HG02798 (cell line): ENCODE results near the gene MRPS24.
"Not testable (repeated sequence)": the region's sequence is repeated elsewhere in the genome, so short reads cannot be mapped to it uniquely, and the experiment has no call there.

ENCODE experiments used
- ATAC-seq: cut with Tn5 transposase; IDR thresholded peaks from one replicate; pipeline ENCODE4 v1.9.1; 2021; ENCODE audit warnings: mild to moderate bottlenecking; ENCODE audit not compliant: unreplicated experiment, poor library complexity

MRPS24 gene

DNA sequence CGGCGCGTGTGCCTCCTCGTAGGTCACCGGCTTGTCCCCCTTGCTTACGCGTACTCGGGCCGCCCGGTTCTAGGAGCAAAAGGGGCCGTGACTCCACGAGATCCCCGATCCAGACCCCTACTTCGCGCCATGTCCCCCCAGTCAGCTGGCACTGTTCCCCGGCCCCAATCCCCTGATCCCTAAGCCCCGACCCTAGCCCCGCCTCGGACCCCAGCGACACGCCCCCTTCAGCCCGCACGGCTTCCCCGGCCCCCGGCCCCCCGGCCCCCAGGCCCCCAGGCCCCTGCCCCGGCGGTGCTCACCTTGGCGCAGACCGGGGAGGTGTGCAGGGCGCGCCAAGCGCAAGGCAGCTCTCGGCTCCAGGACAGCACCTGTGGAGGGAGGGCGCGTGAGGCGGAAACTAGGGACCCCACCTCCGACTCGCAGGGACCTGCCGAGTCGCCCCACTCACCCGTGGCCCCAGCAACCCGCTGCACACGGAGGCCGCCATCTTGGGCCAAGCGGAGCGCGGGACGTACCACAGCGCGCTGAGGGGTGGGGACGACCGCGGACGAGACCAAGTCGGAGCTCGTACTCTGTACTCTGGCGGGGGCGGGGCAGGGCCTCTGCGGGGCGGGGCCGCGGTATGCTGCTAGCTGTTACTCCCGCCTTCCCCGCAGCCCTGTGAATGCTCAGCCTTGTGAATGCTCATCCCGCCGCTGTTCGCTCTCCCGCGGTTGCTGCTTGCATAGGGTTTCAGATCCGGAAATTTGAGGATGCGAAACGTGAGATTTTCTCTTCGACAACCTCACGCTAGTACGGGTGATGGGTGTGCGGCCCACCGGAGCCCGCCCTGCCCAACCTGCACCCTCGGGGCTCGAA, at the start of gene MRPS24:
MRPS24 (minus strand) TSS at position 512 of the 861 bp plus-strand sequence; CDS start at position 490, 22 bp downstream.
- ATAC-seq = peak; percentile 91

DNA sequence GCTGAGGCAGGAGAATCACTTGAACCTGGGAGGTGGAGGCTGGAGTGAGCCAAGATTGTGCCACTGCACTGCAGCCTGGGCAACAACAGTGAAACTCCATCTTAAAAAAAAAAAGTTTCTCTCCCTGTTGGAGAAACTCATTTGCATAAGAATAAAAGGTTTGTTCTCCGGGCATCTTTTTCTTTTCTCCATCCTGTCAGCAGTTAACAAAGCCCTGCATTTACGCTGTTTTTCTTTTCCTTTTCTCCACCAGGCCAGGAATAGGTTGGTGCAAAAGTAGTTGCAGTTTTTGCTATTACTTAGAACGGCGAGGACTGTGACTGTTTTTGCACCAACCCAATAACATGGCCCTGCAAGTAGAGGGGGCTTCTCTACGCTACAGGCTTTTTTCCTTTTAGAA, 46.6 kb upstream of the MRPS24 start:
- ATAC-seq = no peak

DNA sequence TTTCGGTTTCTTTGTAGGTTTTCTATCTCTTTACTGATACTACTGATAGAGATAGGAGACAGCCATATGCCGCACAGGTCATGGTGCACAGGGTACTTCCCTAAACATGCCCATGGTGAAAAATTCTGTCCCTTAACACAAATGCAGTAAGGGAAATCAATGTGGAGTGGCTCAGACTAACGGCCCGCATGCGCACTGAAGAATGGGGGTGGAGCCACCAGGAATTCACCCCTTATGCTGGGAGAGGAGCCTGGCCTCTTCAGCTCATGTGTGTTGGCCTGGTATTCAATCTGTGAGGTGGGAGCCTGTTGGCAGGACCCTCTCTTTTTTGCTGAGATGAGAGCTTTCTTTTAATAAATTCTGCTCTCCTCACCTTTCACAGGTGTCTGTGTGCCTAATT, 45.5 kb upstream of the MRPS24 start:
- ATAC-seq = no peak

DNA sequence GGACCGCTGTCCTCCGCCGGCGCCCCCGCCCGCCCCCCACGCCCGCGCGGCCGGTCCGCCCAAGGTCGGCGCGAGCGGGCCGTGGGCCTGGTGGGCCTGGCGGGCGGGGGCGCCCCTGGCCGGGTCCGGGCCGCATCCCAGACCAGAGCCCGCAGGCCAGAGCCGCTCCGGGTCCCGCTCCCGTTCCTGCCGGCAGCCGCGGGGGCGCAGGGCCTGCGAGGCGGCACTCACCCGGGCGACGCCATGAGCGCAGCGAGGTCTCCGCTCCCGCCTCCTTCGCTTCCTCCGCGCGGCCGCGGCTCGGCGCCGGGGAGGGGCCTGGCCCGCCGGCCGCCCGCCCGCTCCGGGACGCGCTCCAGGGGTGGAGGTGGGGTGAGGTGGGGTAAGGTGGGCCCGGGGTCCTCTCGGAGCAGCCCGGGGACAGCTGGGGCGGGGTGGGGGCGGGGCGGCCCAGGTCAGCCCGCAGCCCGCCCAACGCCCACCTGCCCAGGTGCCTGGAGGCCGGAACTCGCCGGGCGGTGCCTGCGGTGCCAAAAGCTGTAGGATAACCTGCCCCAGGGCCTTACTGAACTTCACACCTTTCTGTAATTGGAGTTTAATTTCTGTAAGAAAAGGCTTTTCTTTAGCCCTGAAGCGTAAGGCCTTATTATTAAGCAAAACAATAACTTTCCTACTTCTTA, 37.2 kb upstream of the MRPS24 start, which contains the start of gene URGCP:
URGCP (minus strand) TSS at position 266 of the 680 bp plus-strand sequence; CDS start at position 245, 21 bp downstream.
- peak; percentile 85 for ATAC-seq

DNA sequence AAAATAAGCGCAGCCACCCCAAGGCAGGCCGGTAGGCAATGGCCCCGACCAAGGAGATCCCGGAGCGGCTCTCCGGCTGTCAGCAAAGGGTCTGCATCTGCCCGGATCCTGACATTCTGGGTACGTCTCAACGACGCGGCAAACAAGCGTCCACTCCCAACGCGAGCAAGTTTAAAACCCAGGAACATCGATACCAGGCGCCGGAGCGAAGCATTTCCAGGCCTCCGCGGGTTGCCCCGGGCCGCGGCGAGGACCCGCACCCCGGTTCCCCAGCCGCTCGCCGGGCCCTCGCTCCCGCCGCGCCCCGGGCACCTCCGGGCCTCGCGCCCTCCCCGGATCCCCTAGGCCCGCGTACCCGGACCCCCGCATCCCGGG, 36.6 kb upstream of the MRPS24 start:
- peak; percentile 20 for ATAC-seq

DNA sequence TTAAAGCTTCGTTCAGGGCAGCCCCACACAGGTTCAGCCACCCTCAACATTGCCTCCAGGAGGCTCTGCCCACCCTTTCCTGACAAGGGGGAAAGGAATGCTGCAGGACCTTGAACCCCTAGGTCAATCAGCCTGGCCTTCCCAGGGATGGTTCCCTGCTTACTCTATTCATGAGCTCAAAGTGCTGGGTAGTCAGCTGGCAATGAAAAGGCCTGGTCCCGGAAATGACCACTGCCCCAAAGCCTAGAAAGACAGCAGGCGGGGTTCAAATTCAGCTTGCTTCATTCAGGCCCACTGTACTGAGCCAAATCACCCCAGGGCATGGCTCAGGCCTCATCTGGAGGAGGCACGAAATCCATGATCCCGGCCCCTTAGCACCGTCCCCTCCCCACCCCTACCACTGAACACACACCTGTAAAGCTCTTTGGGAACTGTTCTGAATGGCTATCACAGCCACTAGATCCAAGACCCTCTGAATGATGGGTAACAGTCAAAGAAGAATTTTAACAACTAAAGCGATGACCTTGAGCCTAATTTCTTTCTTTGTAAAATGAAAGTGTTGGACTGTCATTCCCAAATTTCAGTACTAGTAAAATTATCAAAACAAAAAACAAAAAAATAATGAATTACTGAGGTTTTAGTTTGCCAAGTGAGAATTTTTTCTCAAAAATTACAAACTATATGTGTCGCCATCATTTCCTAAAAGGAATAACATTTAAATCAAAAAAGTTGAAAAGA, 36.1 kb upstream of the MRPS24 start:
- no peak for ATAC-seq

DNA sequence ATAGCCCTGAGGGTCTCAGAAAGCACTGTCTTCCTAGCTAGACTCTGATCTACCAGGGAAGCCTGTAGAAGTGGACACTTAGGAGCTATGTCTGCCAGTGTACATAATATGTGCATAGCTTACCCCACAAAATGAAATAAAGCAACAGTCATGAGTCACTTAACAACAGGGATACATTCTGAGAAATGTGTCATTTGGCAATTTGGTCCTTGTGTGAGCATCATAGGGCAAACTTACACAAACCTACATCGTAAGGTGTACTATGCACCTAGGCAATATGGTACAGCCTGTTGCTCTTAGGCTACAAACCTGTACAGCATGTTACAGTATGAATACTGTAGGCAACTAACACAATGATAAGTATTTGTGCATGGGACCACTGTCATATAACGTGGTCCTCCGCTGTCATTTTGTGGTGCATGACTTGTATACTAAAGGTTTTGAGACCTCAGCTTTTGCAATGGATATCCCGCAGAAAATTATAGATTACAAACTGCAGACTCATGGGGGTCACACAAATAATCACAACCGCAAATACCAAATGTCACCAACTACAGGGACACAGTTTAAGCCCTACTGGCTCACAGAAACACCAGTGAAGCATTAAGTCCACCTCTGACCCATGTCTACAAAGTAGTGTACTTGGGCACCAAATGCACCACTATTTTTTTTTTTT, 35.4 kb upstream of the MRPS24 start:
- no peak for ATAC-seq

DNA sequence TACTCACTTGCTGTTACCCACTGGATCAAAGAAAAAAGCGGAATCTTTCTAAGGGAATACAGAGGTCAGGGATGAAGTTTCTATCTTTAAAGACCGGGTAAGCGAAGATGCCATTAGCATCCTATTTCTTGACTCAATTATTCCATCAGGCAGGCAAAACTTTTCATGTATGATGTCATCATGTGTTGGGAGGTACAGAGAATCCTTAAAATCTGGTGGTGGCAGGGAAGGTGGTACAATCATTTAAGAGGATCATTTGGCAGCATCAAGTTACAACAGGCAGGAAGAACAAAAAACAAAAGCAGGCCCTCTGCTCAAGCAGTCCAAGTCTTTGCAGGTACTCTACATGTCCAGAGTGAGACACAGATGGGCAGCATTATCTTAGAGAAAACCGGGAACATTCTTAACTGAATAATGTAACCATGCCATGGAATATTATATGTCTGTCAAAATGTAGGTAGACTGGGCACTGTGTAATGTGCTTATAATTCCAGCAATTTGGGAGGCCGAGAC, 33.3 kb upstream of the MRPS24 start:
- ATAC-seq = no peak

DNA sequence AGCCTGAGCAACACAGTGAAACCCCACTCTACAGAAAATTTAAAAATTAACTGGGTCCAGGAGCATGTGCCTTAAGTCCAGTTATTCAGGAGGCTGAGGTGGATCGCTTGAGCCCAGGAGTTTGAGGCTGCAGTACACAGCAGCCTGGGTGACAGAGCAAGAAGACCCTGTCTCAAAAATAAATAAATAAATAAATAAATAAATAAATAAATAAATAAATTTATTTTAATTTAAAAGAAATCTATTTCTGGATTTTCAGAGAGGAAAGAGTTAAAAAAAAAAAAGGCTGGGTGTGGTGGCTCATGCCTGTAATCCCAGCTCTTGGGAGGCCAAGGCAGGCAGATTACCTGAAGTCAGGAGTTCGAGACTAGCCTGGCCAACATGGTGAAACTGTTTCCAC, 29.3 kb upstream of the MRPS24 start:
- not testable (repeated sequence) for ATAC-seq

DNA sequence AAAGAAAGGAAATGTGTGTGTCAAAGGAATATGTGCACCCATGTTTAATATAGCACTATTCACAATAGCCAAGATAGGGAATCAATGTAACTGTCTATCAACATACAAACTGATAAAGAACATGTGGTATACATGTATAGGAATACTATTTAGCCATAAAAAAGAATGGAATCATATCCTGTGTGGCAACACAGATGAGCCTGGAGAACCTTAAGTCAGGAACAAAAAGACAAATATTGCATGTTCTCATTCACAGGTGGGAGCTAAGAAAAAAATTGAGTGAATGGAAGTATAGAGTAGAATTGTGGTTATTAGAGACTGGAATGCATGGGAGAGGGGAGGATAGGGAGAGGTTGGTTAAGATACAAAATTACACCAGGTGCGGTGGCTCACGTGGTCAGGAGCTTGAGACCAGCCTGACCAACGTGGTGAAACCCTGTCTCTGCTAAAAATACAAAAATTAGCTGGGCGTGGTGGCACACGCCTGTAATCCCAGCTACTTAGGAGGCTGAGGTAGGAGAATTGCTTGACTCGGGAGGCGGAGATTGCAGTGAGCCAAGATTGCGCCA, 26.6 kb upstream of the MRPS24 start:
- ATAC-seq = no peak

DNA sequence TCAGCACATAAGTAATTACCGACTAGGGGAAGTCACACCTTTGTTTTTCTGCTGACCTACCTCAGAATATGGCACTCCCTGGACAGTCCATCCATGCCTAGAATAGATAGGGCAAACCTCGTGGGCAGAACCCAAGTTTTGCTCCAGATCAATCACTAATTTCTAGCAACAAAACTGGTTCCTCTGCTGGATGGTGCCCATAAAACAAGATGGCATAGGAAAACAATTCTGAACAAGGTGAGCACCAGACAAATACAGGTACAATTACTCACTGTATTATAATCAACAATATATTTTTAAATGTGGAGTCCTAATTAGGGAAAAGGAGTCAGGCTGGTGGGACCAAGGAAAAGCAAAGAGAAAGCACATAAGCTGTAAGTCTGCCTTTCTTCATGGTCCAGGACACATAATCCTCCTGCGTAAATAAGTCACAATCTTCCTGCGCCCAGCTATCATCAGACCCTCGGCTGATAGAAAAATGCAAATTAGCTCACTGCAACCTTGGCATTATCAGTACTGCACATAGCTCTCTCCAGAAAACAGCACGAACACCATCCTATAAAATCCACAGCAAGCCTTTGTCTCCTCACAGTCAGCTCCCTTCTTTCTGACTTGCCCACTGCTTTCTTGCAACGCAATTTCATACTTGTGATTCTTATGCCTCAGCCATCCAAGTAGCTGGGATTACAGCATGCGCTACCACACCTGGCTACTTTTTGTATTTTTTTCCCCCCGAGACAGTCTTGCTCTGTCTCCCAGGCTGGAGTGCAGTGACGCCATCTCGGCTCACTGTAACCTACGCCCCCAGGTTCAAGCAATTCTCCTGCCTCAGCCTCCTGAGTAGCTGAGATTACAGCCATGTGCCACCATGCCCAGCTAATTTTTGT, 22.0 kb upstream of the MRPS24 start:
- ATAC-seq = no peak

DNA sequence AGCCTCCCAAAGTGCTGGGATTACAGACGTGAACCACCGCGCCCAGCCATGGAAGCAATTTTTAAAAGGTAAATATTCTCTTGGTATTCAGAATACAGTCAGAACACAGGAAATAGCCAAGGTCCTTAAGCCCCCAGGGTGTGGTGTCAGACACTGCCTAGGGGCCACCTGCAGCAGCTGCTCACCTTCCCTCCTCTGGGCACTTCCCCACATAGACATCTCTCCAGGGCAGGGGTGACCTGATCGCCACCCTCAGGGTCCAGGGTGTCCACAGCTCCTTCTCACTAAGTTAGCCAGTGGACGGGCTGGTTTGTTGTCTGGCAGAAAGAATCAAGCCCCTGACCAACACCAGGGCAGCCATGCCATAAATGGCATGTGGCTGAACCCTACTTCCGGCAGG, 21.2 kb upstream of the MRPS24 start:
- no peak for ATAC-seq

DNA sequence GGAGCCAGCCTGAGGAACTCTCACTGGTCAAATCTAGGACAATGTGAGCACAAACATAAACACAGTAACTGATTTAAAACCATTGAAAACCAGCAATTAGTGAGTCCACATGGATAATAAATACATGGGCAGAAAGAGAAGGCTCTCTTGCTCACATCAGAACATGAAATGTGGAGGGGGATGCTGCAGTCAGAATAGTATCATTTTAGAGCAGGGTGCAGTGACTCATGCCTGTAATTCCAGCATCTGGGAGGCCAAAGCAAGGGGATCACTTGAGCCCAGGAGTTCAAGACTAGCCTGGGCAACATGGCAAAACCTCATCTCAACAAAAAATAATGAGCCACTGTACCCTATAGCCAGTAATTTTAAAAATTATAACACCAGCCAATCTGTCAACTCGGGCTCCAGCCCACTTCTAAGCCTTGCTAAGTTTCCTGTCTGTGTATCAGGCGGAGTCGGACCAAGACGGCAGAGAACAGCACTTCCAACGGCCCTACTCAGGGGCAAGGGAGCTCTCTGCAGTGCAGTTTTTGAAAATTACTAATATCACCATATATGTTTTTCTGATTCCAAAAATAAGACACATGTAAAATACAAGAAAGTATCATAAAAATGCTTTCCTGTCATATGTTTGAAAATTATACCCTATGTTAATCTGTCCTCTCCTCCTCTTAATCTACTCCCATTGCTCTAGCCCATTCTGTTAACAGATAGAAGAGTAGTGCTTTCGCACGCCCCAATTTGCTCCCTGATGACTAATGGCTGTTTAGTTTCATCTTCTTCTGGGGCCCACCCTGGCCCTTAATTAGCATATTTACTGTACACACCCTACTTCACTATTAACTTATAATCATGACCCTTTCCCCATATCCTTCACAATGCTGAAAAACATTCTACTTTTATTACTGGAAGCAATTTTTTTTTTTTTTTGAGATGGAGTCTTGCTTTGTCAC, 20.0 kb upstream of the MRPS24 start:
- ATAC-seq = no peak

DNA sequence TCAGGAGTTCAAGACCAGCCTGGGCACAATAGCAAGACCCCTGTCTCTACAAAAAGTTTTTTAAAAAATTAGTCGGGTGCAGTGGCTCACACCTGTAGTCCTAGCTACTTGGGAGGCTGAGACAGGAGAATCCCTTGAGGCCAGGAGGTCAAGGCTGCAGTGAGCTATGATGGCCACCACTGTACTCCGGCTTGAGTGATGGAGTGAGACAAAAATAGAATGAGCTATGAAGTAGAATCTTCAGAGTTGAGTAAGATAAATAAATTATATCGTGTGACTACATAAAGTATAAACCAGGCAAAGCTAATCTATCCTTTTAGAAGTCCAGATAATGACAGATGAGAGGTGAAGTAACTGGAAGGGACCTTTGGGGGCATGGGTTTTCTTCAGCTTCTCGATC, 15.3 kb upstream of the MRPS24 start:
- no peak for ATAC-seq

DNA sequence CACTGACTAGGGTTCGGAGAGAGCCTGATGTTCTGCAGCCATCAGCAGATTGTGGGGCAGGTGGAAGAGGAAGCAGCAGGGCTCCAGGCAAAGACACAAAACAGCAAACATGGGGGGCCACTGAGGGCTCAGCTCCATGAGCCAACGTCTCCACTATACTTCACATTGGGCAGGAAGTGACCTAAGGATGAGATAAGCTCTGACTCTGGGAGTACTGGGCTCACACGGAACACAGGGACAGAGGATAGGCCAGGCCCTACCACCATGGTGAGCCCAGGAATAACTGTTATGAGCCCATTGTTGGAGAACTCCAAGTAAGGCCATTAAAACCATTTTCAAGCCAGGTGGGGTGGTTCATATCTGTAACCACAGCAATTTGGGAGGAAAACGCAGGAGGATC, 14.9 kb upstream of the MRPS24 start:
- ATAC-seq = no peak

DNA sequence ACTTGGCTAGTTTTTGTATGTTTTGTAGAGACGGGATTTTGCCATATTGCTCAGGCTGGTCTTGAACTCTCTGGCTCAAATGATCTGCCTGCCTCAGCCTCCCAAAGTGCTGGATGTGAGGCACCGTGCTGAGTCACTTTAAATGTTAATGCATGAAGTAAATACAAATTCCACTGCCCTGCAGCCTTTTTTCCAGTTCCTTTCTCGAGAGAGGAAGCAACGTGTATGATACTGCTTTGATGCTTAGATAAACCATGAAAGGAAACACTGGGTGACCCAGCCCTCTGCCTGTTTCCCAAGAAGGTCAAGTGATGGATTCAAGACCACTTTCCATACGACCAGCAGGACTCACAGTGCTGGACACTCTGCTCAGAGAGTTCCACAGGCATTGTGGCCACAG, 11.3 kb upstream of the MRPS24 start:
- ATAC-seq = no peak

DNA sequence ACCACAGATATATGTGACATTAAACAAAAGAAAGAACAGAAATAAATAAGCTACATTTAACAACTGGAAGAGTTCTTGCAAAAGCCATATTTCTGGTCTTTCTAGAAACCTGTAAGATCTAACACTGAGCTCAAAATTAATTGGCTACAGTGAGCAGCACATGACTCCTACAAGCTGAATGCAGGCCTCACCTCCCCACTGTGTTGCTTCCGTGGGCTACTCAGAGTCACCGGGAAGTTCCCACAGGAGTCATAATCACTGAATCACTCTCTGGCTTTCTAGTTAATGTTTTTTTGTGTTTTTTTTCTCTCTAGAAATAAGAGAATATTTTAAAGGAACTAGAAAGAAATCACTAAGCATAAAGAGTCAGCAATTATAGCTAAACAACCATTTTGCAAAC, 10.2 kb upstream of the MRPS24 start:
- no peak for ATAC-seq

DNA sequence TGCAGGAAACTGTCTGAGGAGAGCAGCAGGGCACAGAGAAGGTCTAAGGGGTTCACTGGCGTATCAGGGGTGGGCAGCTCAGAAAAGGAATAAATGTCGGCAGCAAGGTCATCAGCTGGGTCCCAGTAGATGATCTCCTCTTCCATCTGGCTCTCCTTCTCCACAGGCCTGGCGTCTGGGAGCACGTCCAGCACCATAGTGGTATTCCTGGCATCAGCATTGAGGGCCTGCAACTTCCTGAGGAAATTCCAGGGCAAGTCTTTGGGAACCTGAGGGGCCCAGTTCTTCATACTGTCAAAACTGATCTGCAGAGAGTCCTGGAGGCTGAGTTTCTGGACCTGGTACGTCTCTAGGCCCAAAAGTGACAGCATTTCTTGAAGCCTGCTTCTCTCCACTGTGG, 9.6 kb upstream of the MRPS24 start:
- ATAC-seq = no peak
